NCI-H1417 treated with DMSO at 0.1 percent for 48 hours (cell line): ENCODE data around the gene GGA2.
"Not testable (repeated sequence)": the region's sequence is repeated elsewhere in the genome, so short reads cannot be mapped to it uniquely, and the experiment has no call there.

Experiments
- DNase-seq: peaks from one replicate; lab custom pipeline; 2025; lab: John Stamatoyannopoulos, UW

GGA2 gene

GRCh38 chr16:23510164-23510914, at the start of gene GGA2:
Gene GGA2 (minus strand): TSS chr16:23510494. CDS start chr16:23510411, 83 bp downstream.
- peak; percentile 13 for DNase-seq

- no peak for DNase-seq
Observed at GRCh38 chr16:23557779-23558702, 47.7 kb upstream of the GGA2 start.

GRCh38 chr16:23556881-23557778, 46.8 kb upstream of the GGA2 start, which contains the start of the genes EARS2 and UBFD1:
Gene EARS2 (minus strand): TSS chr16:23557350. CDS start chr16:23557343, 7 bp downstream.
Gene UBFD1 (plus strand): TSS chr16:23557727. CDS start chr16:23557743, 16 bp downstream.
- peak; percentile 94 for DNase-seq

GRCh38 chr16:23554536-23554935, 44.2 kb upstream of the GGA2 start:
- no peak for DNase-seq

GRCh38 chr16:23552161-23552560, 41.9 kb upstream of the GGA2 start:
- DNase-seq = no peak

- no peak for DNase-seq
Observed at GRCh38 chr16:23549938-23550337, 39.6 kb upstream of the GGA2 start.

GRCh38 chr16:23544436-23544835, 34.1 kb upstream of the GGA2 start:
- DNase-seq = no peak

- DNase-seq = not testable (repeated sequence)
Observed at GRCh38 chr16:23540817-23541178, 30.5 kb upstream of the GGA2 start.

GRCh38 chr16:23539984-23540816, 29.9 kb upstream of the GGA2 start:
- no peak for DNase-seq

- no peak for DNase-seq
Observed at GRCh38 chr16:23538919-23539278, 28.6 kb upstream of the GGA2 start.

GRCh38 chr16:23537390-23537789, 27.1 kb upstream of the GGA2 start:
- DNase-seq = no peak

GRCh38 chr16:23535901-23536300, 25.6 kb upstream of the GGA2 start:
- DNase-seq = no peak

- DNase-seq = no peak
Observed at GRCh38 chr16:23534868-23535860, 24.9 kb upstream of the GGA2 start.

GRCh38 chr16:23532448-23532847, 22.2 kb upstream of the GGA2 start:
- no peak for DNase-seq

GRCh38 chr16:23530062-23530461, 19.8 kb upstream of the GGA2 start:
- no peak for DNase-seq

- no peak for DNase-seq
Observed at GRCh38 chr16:23528644-23529310, 18.5 kb upstream of the GGA2 start.

GRCh38 chr16:23527961-23528643, 17.8 kb upstream of the GGA2 start:
- no peak for DNase-seq

- DNase-seq = no peak
Observed at GRCh38 chr16:23524886-23525285, 14.6 kb upstream of the GGA2 start.
